ENCODE results near the gene EMC7.

The EMC7 gene

DNA sequence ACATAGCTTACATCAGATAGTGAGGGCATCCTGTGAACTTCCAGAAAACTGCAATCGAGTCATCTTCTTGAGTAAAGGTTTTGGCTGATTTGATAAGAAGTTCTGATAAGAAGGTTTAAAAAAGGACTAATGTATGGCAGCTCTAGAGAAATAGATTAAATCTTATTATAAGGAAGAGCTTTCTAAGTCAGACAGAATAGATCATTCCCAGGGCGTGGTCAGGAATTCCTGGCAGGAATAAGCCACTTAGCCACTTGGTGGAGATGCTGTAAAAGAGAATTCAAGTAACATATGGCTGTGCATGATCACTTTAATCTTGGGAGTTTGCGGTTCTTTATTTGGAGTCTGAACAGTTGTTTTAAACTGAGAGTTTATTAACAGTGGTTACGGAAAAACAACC lies 17.6 kb upstream of the EMC7 start:
- Histone ChIP-seq H3K27ac (ENCODE audit: low read depth, low read length) (no peak overlapping the region), H3K9ac (ENCODE audit: low read length) (no peak overlapping the region), H3K4me1 (ENCODE audit: control insufficient read depth, insufficient read depth, low read length) (no peaks in the 10 kb centered on the region), H3K27me3 (ENCODE audit: control insufficient read depth, insufficient read depth, low read length) (no peaks in the 10 kb centered on the region), H3K36me3 (ENCODE audit: control insufficient read depth, insufficient read depth, low read length) (no peaks in the 10 kb centered on the region), H3K4me3 (ENCODE audit: low read depth, low read length) (no peak overlapping the region), H3K9me3 (ENCODE audit: control insufficient read depth, insufficient read depth, low read depth, low read length) (no peaks in the 10 kb centered on the region)

DNA sequence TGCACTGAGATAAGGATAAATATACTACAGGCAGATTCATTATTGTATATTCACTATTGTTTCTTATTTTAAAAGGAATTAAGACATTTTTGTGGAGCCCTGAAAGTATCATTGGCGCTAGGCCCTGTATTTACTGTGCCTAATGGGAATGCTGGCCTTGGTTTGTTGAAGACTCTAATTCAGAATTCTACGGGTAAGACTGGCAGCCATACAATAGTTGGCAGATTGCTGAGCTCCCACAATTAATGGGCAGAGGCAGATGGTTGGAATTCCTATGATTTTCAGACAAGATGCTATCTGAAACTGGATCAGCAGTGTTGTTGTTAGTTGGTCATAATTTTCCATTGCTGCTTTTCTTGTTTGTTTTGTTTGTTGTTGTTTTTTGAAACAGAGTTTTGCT lies 15.0 kb upstream of the EMC7 start:
- no peak overlapping the region for H3K9ac ChIP-seq (ENCODE audit: low read length)
- no peaks in the 10 kb centered on the region for H3K36me3 ChIP-seq (ENCODE audit: control insufficient read depth, insufficient read depth, low read length)

GRCh38 chr15:34114739-34115138 lies 13.1 kb upstream of the EMC7 start:
- Histone ChIP-seq H3K4me1 (ENCODE audit: control insufficient read depth, insufficient read depth, low read length) (peaks cover 2% of the 10 kb centered on the region; the same call in 1 of the 2 replicates), H3K36me3 (ENCODE audit: control insufficient read depth, insufficient read depth, low read length) (no peaks in the 10 kb centered on the region), H3K27ac (ENCODE audit: low read depth, low read length) (no peak overlapping the region), H3K27me3 (ENCODE audit: control insufficient read depth, insufficient read depth, low read length) (no peaks in the 10 kb centered on the region), H3K9me3 (ENCODE audit: control insufficient read depth, insufficient read depth, low read depth, low read length) (no peaks in the 10 kb centered on the region), H3K4me3 (ENCODE audit: low read depth, low read length) (no peak overlapping the region), H3K9ac (ENCODE audit: low read length) (no peak overlapping the region)

More for the DNA sequence above, 15.0 kb upstream of the EMC7 start:
- no peaks in the 10 kb centered on the region for H3K27me3 ChIP-seq (ENCODE audit: control insufficient read depth, insufficient read depth, low read length)
- no peak overlapping the region for H3K27ac ChIP-seq (ENCODE audit: low read depth, low read length)
- no peaks in the 10 kb centered on the region for H3K4me1 ChIP-seq (ENCODE audit: control insufficient read depth, insufficient read depth, low read length)
- no peak overlapping the region for H3K4me3 ChIP-seq (ENCODE audit: low read depth, low read length)
- no peaks in the 10 kb centered on the region for H3K9me3 ChIP-seq (ENCODE audit: control insufficient read depth, insufficient read depth, low read depth, low read length)

GRCh38 chr15:34114215-34114614 lies 12.6 kb upstream of the EMC7 start:
- Histone ChIP-seq H3K9me3 (ENCODE audit: control insufficient read depth, insufficient read depth, low read depth, low read length) (no peaks in the 10 kb centered on the region), H3K27ac (ENCODE audit: low read depth, low read length) (no peak overlapping the region), H3K9ac (ENCODE audit: low read length) (no peak overlapping the region), H3K4me3 (ENCODE audit: low read depth, low read length) (no peak overlapping the region), H3K4me1 (ENCODE audit: control insufficient read depth, insufficient read depth, low read length) (peaks cover 2% of the 10 kb centered on the region; the same call in 1 of the 2 replicates), H3K36me3 (ENCODE audit: control insufficient read depth, insufficient read depth, low read length) (no peaks in the 10 kb centered on the region), H3K27me3 (ENCODE audit: control insufficient read depth, insufficient read depth, low read length) (no peaks in the 10 kb centered on the region)

- Histone ChIP-seq H3K36me3 (ENCODE audit: control insufficient read depth, insufficient read depth, low read length) (no peaks in the 10 kb centered on the region), H3K27ac (ENCODE audit: low read depth, low read length) (no peak overlapping the region), H3K27me3 (ENCODE audit: control insufficient read depth, insufficient read depth, low read length) (no peaks in the 10 kb centered on the region), H3K9me3 (ENCODE audit: control insufficient read depth, insufficient read depth, low read depth, low read length) (no peaks in the 10 kb centered on the region), H3K9ac (ENCODE audit: low read length) (no peak overlapping the region), H3K4me3 (ENCODE audit: low read depth, low read length) (no peak overlapping the region), H3K4me1 (ENCODE audit: control insufficient read depth, insufficient read depth, low read length) (peaks cover 2% of the 10 kb centered on the region; the same call in 1 of the 2 replicates)
Observed at GRCh38 chr15:34111488-34111887, 9.8 kb upstream of the EMC7 start.

DNA sequence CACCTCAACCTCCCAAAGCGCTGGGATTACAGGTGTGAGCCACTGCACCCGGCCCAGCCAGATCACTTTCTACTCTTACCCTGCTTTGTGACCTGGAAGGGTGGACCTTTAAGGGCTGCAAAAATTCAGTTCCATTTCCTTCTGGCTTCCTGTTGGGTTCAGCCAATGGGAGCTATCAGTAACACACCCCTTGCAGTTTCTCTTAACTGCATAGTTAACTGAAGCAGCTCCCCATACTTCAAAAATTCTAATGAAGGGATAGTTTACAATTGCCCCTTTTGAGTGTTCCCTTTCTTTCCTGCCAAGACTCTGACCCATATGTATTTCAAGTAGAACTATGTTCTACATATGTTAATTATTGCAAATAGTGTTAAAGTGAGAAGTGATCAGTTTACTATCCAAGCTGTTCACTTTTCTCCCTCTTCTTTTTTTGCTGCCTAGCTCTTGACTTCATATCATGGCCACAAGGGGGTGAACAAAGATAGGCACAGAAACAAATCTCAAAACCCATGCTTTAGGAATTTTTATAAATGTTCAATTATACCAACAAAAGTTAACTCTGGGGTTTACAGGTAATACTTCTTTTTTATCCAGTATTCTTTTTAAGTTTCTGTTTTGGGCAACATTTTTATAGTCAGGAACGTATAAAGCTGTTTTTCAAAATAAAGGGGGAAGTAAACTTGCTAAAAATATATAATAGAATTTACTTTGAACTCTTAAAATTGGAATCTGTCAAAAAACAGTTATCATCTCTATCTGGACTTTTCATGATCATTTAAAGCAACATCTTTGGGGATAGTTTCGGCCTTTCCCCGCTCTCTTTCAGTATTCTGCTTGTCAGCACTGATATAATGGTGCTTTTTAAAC lies 8.4 kb upstream of the EMC7 start:
- Histone ChIP-seq H3K4me3 (ENCODE audit: low read depth, low read length) (no peak overlapping the region), H3K27ac (ENCODE audit: low read depth, low read length) (no peak overlapping the region), H3K4me1 (ENCODE audit: control insufficient read depth, insufficient read depth, low read length) (peaks cover 2% of the 10 kb centered on the region; the same call in 1 of the 2 replicates), H3K9me3 (ENCODE audit: control insufficient read depth, insufficient read depth, low read depth, low read length) (no peaks in the 10 kb centered on the region), H3K36me3 (ENCODE audit: control insufficient read depth, insufficient read depth, low read length) (no peaks in the 10 kb centered on the region), H3K9ac (ENCODE audit: low read length) (no peak overlapping the region), H3K27me3 (ENCODE audit: control insufficient read depth, insufficient read depth, low read length) (no peaks in the 10 kb centered on the region)

GRCh38 chr15:34107315-34107714 lies 5.7 kb upstream of the EMC7 start:
- no peaks in the 10 kb centered on the region for H3K36me3 ChIP-seq (ENCODE audit: control insufficient read depth, insufficient read depth, low read length)
- no peaks in the 10 kb centered on the region for H3K27me3 ChIP-seq (ENCODE audit: control insufficient read depth, insufficient read depth, low read length)
- H3K4me3 ChIP-seq (ENCODE audit: low read depth, low read length) = no peak overlapping the region
- no peak overlapping the region for H3K9ac ChIP-seq (ENCODE audit: low read length)
- H3K9me3 ChIP-seq (ENCODE audit: control insufficient read depth, insufficient read depth, low read depth, low read length) = no peaks in the 10 kb centered on the region
- peaks cover 2% of the 10 kb centered on the region; the same call in 1 of the 2 replicates for H3K4me1 ChIP-seq (ENCODE audit: control insufficient read depth, insufficient read depth, low read length)
- H3K27ac ChIP-seq (ENCODE audit: low read depth, low read length) = no peak overlapping the region

- Histone ChIP-seq H3K9me3 (ENCODE audit: control insufficient read depth, insufficient read depth, low read depth, low read length) (no peaks in the 10 kb centered on the region), H3K27me3 (ENCODE audit: control insufficient read depth, insufficient read depth, low read length) (no peaks in the 10 kb centered on the region), H3K9ac (ENCODE audit: low read length) (no peak overlapping the region), H3K27ac (ENCODE audit: low read depth, low read length) (no peak overlapping the region), H3K4me1 (ENCODE audit: control insufficient read depth, insufficient read depth, low read length) (peaks cover 2% of the 10 kb centered on the region; the same call in 1 of the 2 replicates), H3K36me3 (ENCODE audit: control insufficient read depth, insufficient read depth, low read length) (no peaks in the 10 kb centered on the region), H3K4me3 (ENCODE audit: low read depth, low read length) (no peak overlapping the region)
Observed at GRCh38 chr15:34106423-34106822, 4.8 kb upstream of the EMC7 start.

GRCh38 chr15:34102175-34102925 lies 688 bp upstream of the EMC7 start:
- H3K4me1 ChIP-seq (ENCODE audit: control insufficient read depth, insufficient read depth, low read length) = no peaks in the 10 kb centered on the region
- H3K27me3 ChIP-seq (ENCODE audit: control insufficient read depth, insufficient read depth, low read length) = no peaks in the 10 kb centered on the region
- no peak overlapping the region for H3K27ac ChIP-seq (ENCODE audit: low read depth, low read length)
- H3K36me3 ChIP-seq (ENCODE audit: control insufficient read depth, insufficient read depth, low read length) = no peaks in the 10 kb centered on the region
- H3K9ac ChIP-seq (ENCODE audit: low read length) = peak overlapping the region; percentile 69
- H3K4me3 ChIP-seq (ENCODE audit: low read depth, low read length) = peak overlapping the region; percentile 98
- H3K9me3 ChIP-seq (ENCODE audit: control insufficient read depth, insufficient read depth, low read depth, low read length) = no peaks in the 10 kb centered on the region

- Histone ChIP-seq H3K9ac (ENCODE audit: low read length) (no peak overlapping the region), H3K4me3 (ENCODE audit: low read depth, low read length) (no peak overlapping the region), H3K36me3 (ENCODE audit: control insufficient read depth, insufficient read depth, low read length) (peaks cover 10% of the 10 kb centered on the region), H3K27me3 (ENCODE audit: control insufficient read depth, insufficient read depth, low read length) (no peaks in the 10 kb centered on the region), H3K9me3 (ENCODE audit: control insufficient read depth, insufficient read depth, low read depth, low read length) (no peaks in the 10 kb centered on the region), H3K4me1 (ENCODE audit: control insufficient read depth, insufficient read depth, low read length) (no peaks in the 10 kb centered on the region), H3K27ac (ENCODE audit: low read depth, low read length) (no peak overlapping the region)
Observed at GRCh38 chr15:34099914-34100313, 1.7 kb downstream of the EMC7 start.

GRCh38 chr15:34085746-34086145 lies 15.9 kb downstream of the EMC7 start:
- Histone ChIP-seq H3K36me3 (ENCODE audit: control insufficient read depth, insufficient read depth, low read length) (peaks cover 33% of the 10 kb centered on the region), H3K27ac (ENCODE audit: low read depth, low read length) (no peak overlapping the region), H3K4me1 (ENCODE audit: control insufficient read depth, insufficient read depth, low read length) (no peaks in the 10 kb centered on the region), H3K4me3 (ENCODE audit: low read depth, low read length) (no peak overlapping the region), H3K9me3 (ENCODE audit: control insufficient read depth, insufficient read depth, low read depth, low read length) (no peaks in the 10 kb centered on the region), H3K27me3 (ENCODE audit: control insufficient read depth, insufficient read depth, low read length) (no peaks in the 10 kb centered on the region), H3K9ac (ENCODE audit: low read length) (no peak overlapping the region)

Measured in HUES6 (cell line).